ENCODE data around the gene DUS2. TPM values are rescaled to one million over a fixed set of nuclear protein-coding genes. Genes with fewer than 3 reads are reported as not detected.
"Not testable (repeated sequence)": the region's sequence is repeated elsewhere in the genome, so short reads cannot be mapped to it uniquely, and the experiment has no call there.

DUS2 gene
- total RNA-seq, 1 experiment from 2014 or later: 27.3 TPM

DNA sequence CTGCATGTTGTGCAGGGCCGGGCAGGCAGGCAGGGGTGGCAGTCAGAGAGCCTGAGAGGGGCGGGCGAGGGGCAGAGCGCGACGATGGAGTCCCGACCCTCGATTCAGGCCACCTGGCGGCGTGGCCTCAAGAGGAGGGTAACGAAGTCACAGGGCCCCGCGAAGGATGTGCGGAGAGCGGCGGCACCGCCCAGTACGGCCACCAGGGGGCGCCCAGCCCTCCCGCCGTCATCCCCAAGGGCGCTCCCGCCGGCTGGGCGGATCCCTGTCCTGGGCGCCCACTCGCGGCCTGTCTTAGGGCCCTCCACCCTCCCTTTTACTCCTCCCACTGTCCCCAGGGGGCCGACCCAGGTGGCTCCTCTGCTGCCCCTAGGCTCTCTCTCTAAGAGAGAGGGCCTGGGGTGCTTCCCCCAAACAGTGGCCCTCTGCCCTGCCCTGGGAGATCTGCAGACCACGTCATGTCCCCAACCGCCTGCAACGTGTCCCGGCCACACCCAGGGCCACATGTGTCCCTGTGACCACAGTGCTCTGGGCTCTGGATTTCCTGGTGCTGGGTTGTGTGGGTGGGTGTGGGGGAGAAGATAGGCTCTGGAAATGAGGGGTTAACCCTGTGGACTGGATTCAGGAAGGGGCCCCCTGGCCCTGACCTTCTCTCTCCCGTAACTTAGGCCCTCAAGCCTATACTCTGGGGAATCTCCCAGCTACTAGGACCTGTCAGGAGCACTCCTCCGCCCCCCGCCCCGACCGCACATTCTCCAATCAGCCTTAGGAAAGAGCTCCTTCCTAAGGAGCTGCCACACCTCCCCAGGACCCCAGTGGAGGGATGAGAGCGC lies 29.7 kb upstream of the DUS2 start:
- Histone ChIP-seq H3K9me3 (ENCODE audit: control insufficient read depth in 1 of 2, insufficient read depth in 1 of 2, low read depth in 1 of 2, low read length in 2 of 2) (no peaks in the 10 kb centered on the region), H3K36me3 (ENCODE audit: control insufficient read depth in 1 of 2, insufficient read depth in 2 of 2, low read length in 2 of 2) (no peaks in the 10 kb centered on the region), H3K4me1 (ENCODE audit: control insufficient read depth in 1 of 2, insufficient read depth in 2 of 2, low read length in 2 of 2) (peaks cover 5 to 20% of the 10 kb centered on the region in 2 experiments; a peak in 3 of 4 replicates), H3K27me3 (ENCODE audit: insufficient read depth, low read length) (no peaks in the 10 kb centered on the region), H3K79me2 (ENCODE audit: insufficient read depth, low read length) (no peaks in the 10 kb centered on the region), H2AFZ (ENCODE audit: low read depth, low read length, poor library complexity, severe bottlenecking) (peak overlapping the region; percentile 86), H3K9ac (ENCODE audit: low read length) (peak overlapping the region; percentile 65), H3K4me2 (ENCODE audit: low read length) (peak overlapping the region; percentile 76), H3K9me2 (ENCODE audit: insufficient read depth) (no peaks in the 10 kb centered on the region), H3K27ac (ENCODE audit: low read depth, low read length) (peak overlapping the region; percentile 48; the same call in 1 of the 2 replicates), H4K20me1 (ENCODE audit: insufficient read depth) (no peaks in the 10 kb centered on the region), H3K4me3 (replicated peaks in 1 of 2; ENCODE audit: low read depth in 1 of 2, low read length in 2 of 2) (peak overlapping the region in 1 of 2 experiments; percentile 39; a peak in 2 of 4 replicates)
- POLR2A ChIA-PET: no interaction called here
- no TSS peak for BruUV-seq (replicated peaks)
- RAD21 ChIA-PET (ENCODE audit: low non-redundant PET in 1 of 2, low total read pairs in 2 of 2, uncharacterized antibody in 2 of 2, unreplicated experiment in 2 of 2): no interaction called here
- TF ChIP-seq CBX3 (IDR thresholded peaks at IDR 0.05; ENCODE audit: low read depth) (no peak), POLR2AphosphoS5 (IDR thresholded peaks at IDR 0.05; ENCODE audit: low read depth, low read length) (peak; percentile 35), JUND (IDR thresholded peaks at IDR 0.05) (no peak), SIN3A (IDR thresholded peaks at IDR 0.05; ENCODE audit: low read depth) (no peak), ELF1 (IDR thresholded peaks at IDR 0.05; ENCODE audit: borderline replicate concordance, low read depth) (no peak), EZH2 (IDR thresholded peaks at IDR 0.05) (no peak), YY1 (IDR thresholded peaks at IDR 0.05; ENCODE audit: extremely low read depth, insufficient replicate concordance, low read depth, low read length) (peak; percentile 23), RAD21 (IDR thresholded peaks at IDR 0.05; ENCODE audit: low read depth) (peak; percentile 78), TCF7L2 (IDR thresholded peaks at IDR 0.05; ENCODE audit: borderline replicate concordance, extremely low read depth, insufficient read depth, insufficient read length) (peak; percentile 17), EGR1 (IDR thresholded peaks at IDR 0.05; ENCODE audit: low read depth) (peak; percentile 43; the same call in 1 of the 2 replicates), ZFX (IDR thresholded peaks at IDR 0.05) (peak; percentile 39; the same call in 1 of the 2 replicates)
- TF ChIP-seq, protein P1, sequence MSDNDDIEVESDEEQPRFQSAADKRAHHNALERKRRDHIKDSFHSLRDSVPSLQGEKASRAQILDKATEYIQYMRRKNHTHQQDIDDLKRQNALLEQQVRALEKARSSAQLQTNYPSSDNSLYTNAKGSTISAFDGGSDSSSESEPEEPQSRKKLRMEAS (IDR thresholded peaks at IDR 0.05): peak; percentile 66; the same call in 1 of the 2 replicates
- TF ChIP-seq, protein P2, sequence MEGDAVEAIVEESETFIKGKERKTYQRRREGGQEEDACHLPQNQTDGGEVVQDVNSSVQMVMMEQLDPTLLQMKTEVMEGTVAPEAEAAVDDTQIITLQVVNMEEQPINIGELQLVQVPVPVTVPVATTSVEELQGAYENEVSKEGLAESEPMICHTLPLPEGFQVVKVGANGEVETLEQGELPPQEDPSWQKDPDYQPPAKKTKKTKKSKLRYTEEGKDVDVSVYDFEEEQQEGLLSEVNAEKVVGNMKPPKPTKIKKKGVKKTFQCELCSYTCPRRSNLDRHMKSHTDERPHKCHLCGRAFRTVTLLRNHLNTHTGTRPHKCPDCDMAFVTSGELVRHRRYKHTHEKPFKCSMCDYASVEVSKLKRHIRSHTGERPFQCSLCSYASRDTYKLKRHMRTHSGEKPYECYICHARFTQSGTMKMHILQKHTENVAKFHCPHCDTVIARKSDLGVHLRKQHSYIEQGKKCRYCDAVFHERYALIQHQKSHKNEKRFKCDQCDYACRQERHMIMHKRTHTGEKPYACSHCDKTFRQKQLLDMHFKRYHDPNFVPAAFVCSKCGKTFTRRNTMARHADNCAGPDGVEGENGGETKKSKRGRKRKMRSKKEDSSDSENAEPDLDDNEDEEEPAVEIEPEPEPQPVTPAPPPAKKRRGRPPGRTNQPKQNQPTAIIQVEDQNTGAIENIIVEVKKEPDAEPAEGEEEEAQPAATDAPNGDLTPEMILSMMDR (IDR thresholded peaks at IDR 0.05 in 2 of 3, conservative IDR thresholded peaks at IDR 0.05 in 1 of 3; ENCODE audit: borderline replicate concordance in 1 of 3, insufficient read depth in 1 of 3, low read depth in 2 of 3, low read length in 2 of 3): peak; percentile 86 to 96 (median 96)
- TF ChIP-seq, protein P3, sequence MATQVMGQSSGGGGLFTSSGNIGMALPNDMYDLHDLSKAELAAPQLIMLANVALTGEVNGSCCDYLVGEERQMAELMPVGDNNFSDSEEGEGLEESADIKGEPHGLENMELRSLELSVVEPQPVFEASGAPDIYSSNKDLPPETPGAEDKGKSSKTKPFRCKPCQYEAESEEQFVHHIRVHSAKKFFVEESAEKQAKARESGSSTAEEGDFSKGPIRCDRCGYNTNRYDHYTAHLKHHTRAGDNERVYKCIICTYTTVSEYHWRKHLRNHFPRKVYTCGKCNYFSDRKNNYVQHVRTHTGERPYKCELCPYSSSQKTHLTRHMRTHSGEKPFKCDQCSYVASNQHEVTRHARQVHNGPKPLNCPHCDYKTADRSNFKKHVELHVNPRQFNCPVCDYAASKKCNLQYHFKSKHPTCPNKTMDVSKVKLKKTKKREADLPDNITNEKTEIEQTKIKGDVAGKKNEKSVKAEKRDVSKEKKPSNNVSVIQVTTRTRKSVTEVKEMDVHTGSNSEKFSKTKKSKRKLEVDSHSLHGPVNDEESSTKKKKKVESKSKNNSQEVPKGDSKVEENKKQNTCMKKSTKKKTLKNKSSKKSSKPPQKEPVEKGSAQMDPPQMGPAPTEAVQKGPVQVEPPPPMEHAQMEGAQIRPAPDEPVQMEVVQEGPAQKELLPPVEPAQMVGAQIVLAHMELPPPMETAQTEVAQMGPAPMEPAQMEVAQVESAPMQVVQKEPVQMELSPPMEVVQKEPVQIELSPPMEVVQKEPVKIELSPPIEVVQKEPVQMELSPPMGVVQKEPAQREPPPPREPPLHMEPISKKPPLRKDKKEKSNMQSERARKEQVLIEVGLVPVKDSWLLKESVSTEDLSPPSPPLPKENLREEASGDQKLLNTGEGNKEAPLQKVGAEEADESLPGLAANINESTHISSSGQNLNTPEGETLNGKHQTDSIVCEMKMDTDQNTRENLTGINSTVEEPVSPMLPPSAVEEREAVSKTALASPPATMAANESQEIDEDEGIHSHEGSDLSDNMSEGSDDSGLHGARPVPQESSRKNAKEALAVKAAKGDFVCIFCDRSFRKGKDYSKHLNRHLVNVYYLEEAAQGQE (IDR thresholded peaks at IDR 0.05; ENCODE audit: low read depth): no peak
- CTCF ChIA-PET: interaction anchor here (1.0 kb wide), 1 partner anchor 48 kb away, joined by 3 read pairs; no protein-coding TSS in a partner anchor
- ATAC-seq: peak; percentile 97
- intact Hi-C loops (cut with micrococcal nuclease): loop anchor here (1.0 kb wide), 3 partner anchors 47 to 236 kb away; no protein-coding TSS in a partner anchor
- DNase-seq (ENCODE audit: low read depth, low spot score): peak; percentile 63

DNA sequence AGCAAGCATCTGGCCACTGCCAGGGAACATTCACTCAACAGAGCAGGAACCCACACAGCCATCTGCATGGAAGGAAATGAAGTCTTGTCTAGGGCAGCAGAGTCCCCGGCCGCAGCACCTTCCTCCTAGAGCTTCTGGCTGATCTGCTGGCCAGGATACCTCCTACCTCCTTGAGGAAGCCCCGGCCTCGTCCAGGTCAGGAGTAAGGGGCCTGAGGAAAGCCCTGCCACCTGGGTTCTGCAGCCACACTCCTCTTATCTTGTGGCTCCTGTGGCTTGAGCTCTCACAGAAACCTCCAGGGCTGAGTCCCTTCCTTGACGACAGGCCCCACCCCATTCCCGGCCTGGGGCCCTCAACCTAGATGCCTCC lies 29.1 kb upstream of the DUS2 start:
- peak overlapping the region; percentile 48; the same call in 1 of the 2 replicates for H3K27ac ChIP-seq (ENCODE audit: low read depth, low read length)
- H3K27me3 ChIP-seq (ENCODE audit: insufficient read depth, low read length); H3K79me2 ChIP-seq (ENCODE audit: insufficient read depth, low read length); H2AFZ ChIP-seq (ENCODE audit: low read depth, low read length, poor library complexity, severe bottlenecking); H3K36me3 ChIP-seq (ENCODE audit: control insufficient read depth in 1 of 2, insufficient read depth in 2 of 2, low read length in 2 of 2); intact Hi-C loops (cut with micrococcal nuclease); BruUV-seq (replicated peaks); H3K4me3 ChIP-seq (replicated peaks in 1 of 2; ENCODE audit: low read depth in 1 of 2, low read length in 2 of 2); POLR2A ChIA-PET; H3K9me2 ChIP-seq (ENCODE audit: insufficient read depth); H3K9me3 ChIP-seq (ENCODE audit: control insufficient read depth in 1 of 2, insufficient read depth in 1 of 2, low read depth in 1 of 2, low read length in 2 of 2); ATAC-seq; DNase-seq (ENCODE audit: low read depth, low spot score); RAD21 ChIA-PET (ENCODE audit: low non-redundant PET in 1 of 2, low total read pairs in 2 of 2, uncharacterized antibody in 2 of 2, unreplicated experiment in 2 of 2); H4K20me1 ChIP-seq (ENCODE audit: insufficient read depth): not testable (repeated sequence)
- peak overlapping the region; percentile 65 for H3K9ac ChIP-seq (ENCODE audit: low read length)
- peak overlapping the region; percentile 76; the same call in 1 of the 2 replicates for H3K4me2 ChIP-seq (ENCODE audit: low read length)
- CTCF ChIA-PET: interaction anchor here (1.0 kb wide), 1 partner anchor 47 kb away, joined by 3 read pairs; no protein-coding TSS in a partner anchor
- peaks cover 5 to 20% of the 10 kb centered on the region in 2 experiments; a peak in 3 of 4 replicates for H3K4me1 ChIP-seq (ENCODE audit: control insufficient read depth in 1 of 2, insufficient read depth in 2 of 2, low read length in 2 of 2)

Data from HCT116 (cell line).